Measurements from ENCODE around the gene ERI2. TPM values are rescaled to one million over a fixed set of nuclear protein-coding genes. Genes with fewer than 3 reads are reported as not detected.

Gene ERI2
- total and polyA plus RNA-seq, 2 of the 4 experiments (the other 2 are of a cell fraction) = 7.5 to 10.2 TPM

GRCh38 chr16:20846551-20846950, 40.3 kb upstream of the ERI2 start:
- no peak overlapping the region for H3K4me3 ChIP-seq (ENCODE audit: insufficient read depth, low read depth, low read length)
- in situ Hi-C loops (cut with MboI; ENCODE audit: low sequenced_read_pairs) (no loop called here), dilution Hi-C loops (cut with HindIII; ENCODE audit: low sequenced_read_pairs, unreplicated experiment) (no loop called here), intact Hi-C loops (cut with micrococcal nuclease) (no loop called here)
- peaks cover 3% of the 10 kb centered on the region for H3K4me1 ChIP-seq (ENCODE audit: control insufficient read depth, insufficient read depth, low read length)
- H4K5ac ChIP-seq (ENCODE audit: low read depth, low read length) = no peak overlapping the region
- H2AFZ ChIP-seq (replicated peaks; ENCODE audit: low read length, poor library complexity) = no peak overlapping the region
- H3K14ac ChIP-seq (replicated peaks; ENCODE audit: low read depth, low read length) = no peak overlapping the region
- no peak overlapping the region for H3K27ac ChIP-seq (ENCODE audit: insufficient read depth, low read length)
- no peak overlapping the region for H4K91ac ChIP-seq (ENCODE audit: insufficient read depth, low read depth, low read length)
- no peak overlapping the region for H2AK5ac ChIP-seq (ENCODE audit: low read depth, low read length)
- no peak overlapping the region for H3K9ac ChIP-seq (ENCODE audit: low read depth, low read length)
- ChIA-PET POLR2A (ENCODE audit: unreplicated experiment) (no interaction called here), CTCF (interaction anchor here (1.2 kb wide), 1 partner anchor 237 kb away, joined by 3 read pairs; no protein-coding TSS in a partner anchor)
- no peak overlapping the region for H3K4ac ChIP-seq (ENCODE audit: low read depth, low read length)
- no peaks in the 10 kb centered on the region for H3K9me3 ChIP-seq (ENCODE audit: control insufficient read depth, insufficient read depth, low read length)
- no peak for DNase-seq
- no peak overlapping the region for H3K23ac ChIP-seq (ENCODE audit: low read depth, low read length)
- no peak overlapping the region for H4K8ac ChIP-seq (ENCODE audit: low read depth in 2 of 2, low read length in 2 of 2)
- no peak overlapping the region for H2BK5ac ChIP-seq (ENCODE audit: low read depth, low read length, poor library complexity, severe bottlenecking)
- H3K18ac ChIP-seq (ENCODE audit: low read depth, low read length) = no peak overlapping the region
- H3K56ac ChIP-seq (ENCODE audit: extremely low read depth, insufficient read depth, low read length) = no peak overlapping the region
- H4K20me1 ChIP-seq (ENCODE audit: insufficient read depth, low read length) = no peaks in the 10 kb centered on the region
- no peak for ATAC-seq (ENCODE audit: low read depth)
- H3K79me1 ChIP-seq (ENCODE audit: low read depth in 1 of 2, low read length in 2 of 2) = peaks cover 0 to 4% of the 10 kb centered on the region in 2 experiments; a peak in 1 of 4 replicates
- TF ChIP-seq MAZ (IDR thresholded peaks at IDR 0.05; ENCODE audit: borderline replicate concordance, low read depth, low read length) = no peak
- no peak for TF ChIP-seq POLR2A (IDR thresholded peaks at IDR 0.05; ENCODE audit: low read depth, low read length)
- no peak for TF ChIP-seq RCOR1 (IDR thresholded peaks at IDR 0.05; ENCODE audit: insufficient replicate concordance, low read length)
- no peak for TF ChIP-seq SMC3 (IDR thresholded peaks at IDR 0.05; ENCODE audit: low read depth, low read length)
- TF ChIP-seq CTCF (conservative IDR thresholded peaks at IDR 0.05; ENCODE audit: low read depth, low read length) = no peak
- no peak overlapping the region for H2AK9ac ChIP-seq (replicated peaks; ENCODE audit: low read depth, low read length, poor library complexity)
- H2BK15ac ChIP-seq (ENCODE audit: low read depth, low read length) = no peak overlapping the region
- no TSS peak for BruUV-seq (replicated peaks)
- H2BK120ac ChIP-seq (ENCODE audit: low read depth, low read length) = no peak overlapping the region
- H3K9me1 ChIP-seq (ENCODE audit: insufficient read depth, low read length) = no peaks in the 10 kb centered on the region
- no peaks in the 10 kb centered on the region for H3K27me3 ChIP-seq (ENCODE audit: control insufficient read depth, insufficient read depth, low read length)
- H2BK20ac ChIP-seq (ENCODE audit: low read depth, low read length) = no peak overlapping the region
- H3K36me3 ChIP-seq (ENCODE audit: control insufficient read depth, insufficient read depth, low read length) = peaks cover 2% of the 10 kb centered on the region; the same call in 1 of the 2 replicates
- H3K4me2 ChIP-seq (ENCODE audit: low read depth, low read length) = no peak overlapping the region

All from IMR-90 (cell line).